ENCODE data around the gene KRTAP3-2. TPM values are rescaled to one million over a fixed set of nuclear protein-coding genes. Genes with fewer than 3 reads are reported as not detected.

Gene KRTAP3-2
- total RNA-seq, 2 experiments from 2014 or later, result not detected

DNA sequence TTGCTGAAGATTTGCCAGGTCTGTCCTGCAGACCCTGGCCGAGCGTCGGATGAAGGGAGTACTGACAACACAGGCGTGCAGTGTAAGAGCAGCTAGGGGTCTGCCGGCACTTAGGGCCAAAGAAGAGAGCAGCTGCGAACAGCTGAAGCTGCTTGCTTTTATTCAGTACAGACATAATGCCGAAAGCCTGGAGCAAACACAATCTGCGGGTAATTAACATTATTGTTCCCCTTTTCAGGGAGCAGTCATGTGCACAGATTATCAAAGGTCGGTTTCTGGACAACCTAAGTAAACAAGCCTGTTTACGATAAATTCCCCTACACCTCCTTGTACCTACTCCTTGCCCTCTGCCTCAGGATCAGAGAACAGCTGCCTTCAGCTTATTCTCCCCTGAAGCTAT, 50.3 kb downstream of the KRTAP3-2 start:
- ATAC-seq (ENCODE audit: low read depth), result no peak
- peaks cover 45% of the 10 kb centered on the region for H3K27me3 Mint-ChIP-seq
- POLR2A ChIA-PET, result no interaction called here
- H3K4me3 Mint-ChIP-seq, result no peak overlapping the region
- no peak overlapping the region for H3K27ac Mint-ChIP-seq
- H3K4me1 Mint-ChIP-seq, result no peaks in the 10 kb centered on the region
- no peaks in the 10 kb centered on the region for H3K36me3 Mint-ChIP-seq
- no peak for DNase-seq
- no peaks in the 10 kb centered on the region for H3K9me3 Mint-ChIP-seq

Other genes starting within 250 kb of the KRTAP3-2 start
- not detected for gene KRT25, start 244.6 kb downstream of the KRTAP3-2 start, total RNA-seq
- not detected for gene KRT26, start 227.7 kb downstream of the KRTAP3-2 start, total RNA-seq
- not detected for gene KRT27, start 217.4 kb downstream of the KRTAP3-2 start, total RNA-seq
- gene KRT28, start 199.9 kb downstream of the KRTAP3-2 start, total RNA-seq, result not detected
- gene KRT10, start 177.3 kb downstream of the KRTAP3-2 start, total RNA-seq, result 10 to 100 TPM; 25.7 to 28.6 TPM
- not detected for gene KRT12, start 132.7 kb downstream of the KRTAP3-2 start, total RNA-seq
- gene KRT20, start 114.7 kb downstream of the KRTAP3-2 start, total RNA-seq, result not detected
- gene KRT23, start 62.3 kb downstream of the KRTAP3-2 start, total RNA-seq, result not detected
- not detected for gene KRT39, start 33.0 kb downstream of the KRTAP3-2 start, total RNA-seq
- not detected for gene KRT40, start 15.6 kb downstream of the KRTAP3-2 start, total RNA-seq
- gene KRTAP3-3, start 5.7 kb downstream of the KRTAP3-2 start, total RNA-seq, result not detected
- gene KRTAP3-1, start 9.2 kb upstream of the KRTAP3-2 start, total RNA-seq, result not detected
- not detected for gene KRTAP1-5, start 27.3 kb upstream of the KRTAP3-2 start, total RNA-seq
- gene KRTAP1-4, start 30.3 kb upstream of the KRTAP3-2 start, total RNA-seq, result not detected
- not detected for gene KRTAP1-3, start 35.0 kb upstream of the KRTAP3-2 start, total RNA-seq
- gene KRTAP1-1, start 41.5 kb upstream of the KRTAP3-2 start, total RNA-seq, result not detected
- gene KRTAP2-1, start 47.4 kb upstream of the KRTAP3-2 start, total RNA-seq, result not detected
- gene KRTAP2-2, start 55.3 kb upstream of the KRTAP3-2 start, total RNA-seq, result not detected
- gene KRTAP2-3, start 60.2 kb upstream of the KRTAP3-2 start, total RNA-seq, result not detected
- not detected for gene KRTAP2-4, start 66.0 kb upstream of the KRTAP3-2 start, total RNA-seq
- gene KRTAP4-7, start 84.2 kb upstream of the KRTAP3-2 start, total RNA-seq, result not detected
- gene KRTAP4-8, start 98.2 kb upstream of the KRTAP3-2 start, total RNA-seq, result not detected
- gene KRTAP4-16, start 102.3 kb upstream of the KRTAP3-2 start, total RNA-seq, result not detected
- not detected for gene KRTAP4-9, start 105.5 kb upstream of the KRTAP3-2 start, total RNA-seq
- gene KRTAP4-11, start 118.5 kb upstream of the KRTAP3-2 start, total RNA-seq, result not detected
- gene KRTAP4-12, start 124.3 kb upstream of the KRTAP3-2 start, total RNA-seq, result not detected
- not detected for gene KRTAP4-6, start 140.6 kb upstream of the KRTAP3-2 start, total RNA-seq
- not detected for gene KRTAP4-5, start 149.9 kb upstream of the KRTAP3-2 start, total RNA-seq
- gene KRTAP4-4, start 160.8 kb upstream of the KRTAP3-2 start, total RNA-seq, result not detected
- not detected for gene KRTAP4-3, start 168.3 kb upstream of the KRTAP3-2 start, total RNA-seq
- gene KRTAP4-2, start 178.3 kb upstream of the KRTAP3-2 start, total RNA-seq, result not detected
- gene KRTAP4-1, start 185.0 kb upstream of the KRTAP3-2 start, total RNA-seq, result not detected
- not detected for gene KRTAP9-1, start 190.0 kb upstream of the KRTAP3-2 start, total RNA-seq
- not detected for gene KRTAP9-2, start 226.7 kb upstream of the KRTAP3-2 start, total RNA-seq
- gene KRTAP9-3, start 232.5 kb upstream of the KRTAP3-2 start, total RNA-seq, result not detected
- not detected for gene KRTAP9-8, start 238.1 kb upstream of the KRTAP3-2 start, total RNA-seq
- not detected for gene KRTAP9-4, start 249.8 kb upstream of the KRTAP3-2 start, total RNA-seq